ENCODE results near the gene RASA2. TPM values are rescaled to one million over a fixed set of nuclear protein-coding genes. Genes with fewer than 3 reads are reported as not detected.
A peak's percentile ranks its signal among the peaks of the same experiment; 100 is the strongest.

Gene RASA2
- total RNA-seq, 2 donors from 2014 or later = 15.4 to 23.1 TPM

- no peak for TF ChIP-seq CTCF (IDR thresholded peaks at IDR 0.05)
- ATAC-seq (ENCODE audit: insufficient number of reproducible peaks, low FRiP score, low read depth) (no peak), DNase-seq (ENCODE audit: low spot score) (no peak)
- Histone ChIP-seq H3K9me3 (no peaks in the 10 kb centered on the region), H3K27me3 (replicated peaks; ENCODE audit: insufficient read depth) (no peaks in the 10 kb centered on the region), H3K4me1 (ENCODE audit: control insufficient read depth in 1 of 2, low read depth in 2 of 2) (peaks cover 13 to 41% of the 10 kb centered on the region in 2 donors), H3K27ac (peak overlapping the region; percentile 8 to 55), H3K4me3 (no peak overlapping the region), H3K36me3 (no peaks in the 10 kb centered on the region)
These were observed 111.1 kb downstream of the RASA2 start for GRCh38 chr3:141597931-141598330.

- H3K36me3 ChIP-seq = no peaks in the 10 kb centered on the region
- H3K27ac ChIP-seq = peak overlapping the region; percentile 1 to 55
These were observed 113.5 kb downstream of the RASA2 start for GRCh38 chr3:141600331-141600730.

DNA sequence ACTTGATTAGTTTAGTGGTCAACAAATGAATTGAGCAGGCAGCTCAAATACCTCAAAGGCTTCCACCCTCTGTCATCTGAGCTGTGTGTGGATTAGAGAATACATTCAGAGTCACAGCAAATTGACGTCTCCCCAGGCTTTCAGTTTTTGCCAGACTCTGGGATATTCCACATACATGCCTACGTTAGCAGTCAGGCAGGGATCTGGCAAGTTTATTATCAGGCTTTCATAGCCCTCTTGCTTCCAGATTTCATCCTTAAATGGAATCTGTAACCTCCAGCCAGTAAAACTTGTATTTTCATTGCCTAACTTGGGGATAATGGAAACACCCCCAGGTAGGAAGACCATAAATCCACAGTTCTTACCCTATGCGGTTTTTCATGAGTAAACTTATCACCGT, 115.9 kb downstream of the RASA2 start:
- H3K27me3 ChIP-seq (replicated peaks; ENCODE audit: insufficient read depth) = no peaks in the 10 kb centered on the region
- ATAC-seq (ENCODE audit: insufficient number of reproducible peaks, low FRiP score, low read depth) (peak; percentile 39), DNase-seq (ENCODE audit: low spot score) (no peak)
- peak overlapping the region; percentile 16 for H3K4me3 ChIP-seq
- H3K4me1 ChIP-seq (ENCODE audit: control insufficient read depth in 1 of 2, low read depth in 2 of 2) = peaks cover 12 to 43% of the 10 kb centered on the region in 2 donors
- no peak for TF ChIP-seq CTCF (IDR thresholded peaks at IDR 0.05)
- peak overlapping the region; percentile 34 to 81 for H3K27ac ChIP-seq
- H3K36me3 ChIP-seq = no peaks in the 10 kb centered on the region
- no peaks in the 10 kb centered on the region for H3K9me3 ChIP-seq

More at GRCh38 chr3:141600331-141600730, 113.5 kb downstream of the RASA2 start:
- TF ChIP-seq CTCF (IDR thresholded peaks at IDR 0.05) = no peak
- peaks cover 13 to 46% of the 10 kb centered on the region in 2 donors for H3K4me1 ChIP-seq (ENCODE audit: control insufficient read depth in 1 of 2, low read depth in 2 of 2)
- no peaks in the 10 kb centered on the region for H3K27me3 ChIP-seq (replicated peaks; ENCODE audit: insufficient read depth)
- ATAC-seq (ENCODE audit: insufficient number of reproducible peaks, low FRiP score, low read depth) (no peak), DNase-seq (ENCODE audit: low spot score) (no peak)
- H3K4me3 ChIP-seq = no peak overlapping the region
- no peaks in the 10 kb centered on the region for H3K9me3 ChIP-seq

- Histone ChIP-seq H3K4me1 (ENCODE audit: control insufficient read depth in 1 of 2, low read depth in 2 of 2) (peaks cover 10 to 43% of the 10 kb centered on the region in 2 donors), H3K36me3 (no peaks in the 10 kb centered on the region), H3K27ac (peak overlapping the region; percentile 34 to 81), H3K9me3 (no peaks in the 10 kb centered on the region), H3K27me3 (replicated peaks; ENCODE audit: insufficient read depth) (no peaks in the 10 kb centered on the region), H3K4me3 (no peak overlapping the region)
- ATAC-seq (ENCODE audit: insufficient number of reproducible peaks, low FRiP score, low read depth) = no peak
- TF ChIP-seq CTCF (IDR thresholded peaks at IDR 0.05) = no peak
- no peak for DNase-seq (ENCODE audit: low spot score)
These were observed 116.7 kb downstream of the RASA2 start for GRCh38 chr3:141603473-141604035.

GRCh38 chr3:141605883-141606282, 119.1 kb downstream of the RASA2 start:
- no peak overlapping the region for H3K27ac ChIP-seq

More at GRCh38 chr3:141605883-141606282, 119.1 kb downstream of the RASA2 start:
- H3K4me1 ChIP-seq (ENCODE audit: control insufficient read depth in 1 of 2, low read depth in 2 of 2) = peaks cover 13 to 32% of the 10 kb centered on the region in 2 donors
- TF ChIP-seq CTCF (IDR thresholded peaks at IDR 0.05) = no peak
- no peaks in the 10 kb centered on the region for H3K36me3 ChIP-seq
- ATAC-seq (ENCODE audit: insufficient number of reproducible peaks, low FRiP score, low read depth) (no peak), DNase-seq (ENCODE audit: low spot score) (no peak)
- no peaks in the 10 kb centered on the region for H3K27me3 ChIP-seq (replicated peaks; ENCODE audit: insufficient read depth)
- H3K4me3 ChIP-seq = no peak overlapping the region
- H3K9me3 ChIP-seq = no peaks in the 10 kb centered on the region
